ELR (cell line): ENCODE results near the gene DYNC1LI1.
"Not testable (repeated sequence)": the region's sequence is repeated elsewhere in the genome, so short reads cannot be mapped to it uniquely, and the experiment has no call there.

ENCODE experiments used
- DNase-seq: peaks from one replicate; pipeline ENCODE4 v3.0.0-alpha.2; 2015; ENCODE audit warnings: low read depth

The DYNC1LI1 gene

GRCh38 chr3:32583708-32584107, 13.1 kb upstream of the DYNC1LI1 start:
- DNase-seq = peak; percentile 80

GRCh38 chr3:32578669-32579068, 8.0 kb upstream of the DYNC1LI1 start:
- DNase-seq = not testable (repeated sequence)

GRCh38 chr3:32577581-32578556, 7.2 kb upstream of the DYNC1LI1 start:
- no peak for DNase-seq

- no peak for DNase-seq
These were observed 6.5 kb upstream of the DYNC1LI1 start for GRCh38 chr3:32577174-32577573.

GRCh38 chr3:32575451-32576113, 4.9 kb upstream of the DYNC1LI1 start:
- peak; percentile 45 for DNase-seq

- DNase-seq = no peak
These were observed 481 bp upstream of the DYNC1LI1 start for GRCh38 chr3:32571192-32571485.

- DNase-seq = peak; percentile 70
These were observed 878 bp downstream of the DYNC1LI1 start for GRCh38 chr3:32569540-32570420.

- peak; percentile 10 for DNase-seq
These were observed 1.7 kb downstream of the DYNC1LI1 start for GRCh38 chr3:32568953-32569352.

GRCh38 chr3:32564195-32564594, 6.5 kb downstream of the DYNC1LI1 start:
- no peak for DNase-seq

- DNase-seq = no peak
These were observed 8.0 kb downstream of the DYNC1LI1 start for GRCh38 chr3:32562640-32563039.

- DNase-seq = no peak
These were observed 12.9 kb downstream of the DYNC1LI1 start for GRCh38 chr3:32557640-32558352.

GRCh38 chr3:32556332-32556731, 14.3 kb downstream of the DYNC1LI1 start:
- DNase-seq = no peak

GRCh38 chr3:32553973-32554372, 16.7 kb downstream of the DYNC1LI1 start:
- DNase-seq = no peak

GRCh38 chr3:32553459-32553858, 17.2 kb downstream of the DYNC1LI1 start:
- DNase-seq = no peak

- DNase-seq = no peak
These were observed 18.6 kb downstream of the DYNC1LI1 start for GRCh38 chr3:32552013-32552412.

GRCh38 chr3:32551496-32551895, 19.2 kb downstream of the DYNC1LI1 start:
- DNase-seq = no peak

- no peak for DNase-seq
These were observed 19.6 kb downstream of the DYNC1LI1 start for GRCh38 chr3:32551087-32551486.

- no peak for DNase-seq
These were observed 25.4 kb downstream of the DYNC1LI1 start for GRCh38 chr3:32545305-32545704.

GRCh38 chr3:32544894-32545293, 25.8 kb downstream of the DYNC1LI1 start:
- DNase-seq = no peak

GRCh38 chr3:32542807-32543206, 27.9 kb downstream of the DYNC1LI1 start:
- DNase-seq = no peak

- DNase-seq = no peak
These were observed 29.8 kb downstream of the DYNC1LI1 start for GRCh38 chr3:32540899-32541298.

- no peak for DNase-seq
These were observed 38.2 kb downstream of the DYNC1LI1 start for GRCh38 chr3:32532434-32532833.
